Lung microvascular endothelial cell (primary cell): ENCODE results near the gene CDKN2A. TPM values are rescaled to one million over a fixed set of nuclear protein-coding genes. Genes with fewer than 3 reads are reported as not detected.
A peak's percentile ranks its signal among the peaks of the same experiment; 100 is the strongest.

Experiments used
- DNase-seq, 2 donors: peaks; one replicate each; pipeline versions ENCODE4 v3.0.0 to v3.0.0-alpha.2; 2010; ENCODE audit warnings: low read depth in 2 of 2
- total RNA-seq: library from RNA; depleted of rRNA; stranded (reverse); fragments of >200 nt; gene quantifications from 2 replicates; pipeline ENCODE4 v1.2.1, GENCODE V29; 2014

The CDKN2A gene
- 0.60 and 13.3 TPM in 2 replicates for total RNA-seq

GRCh38 chr9:21993893-21994555 lies at the start of gene CDKN2A:
CDKN2A (minus strand) TSS chr9:21994392.
- DNase-seq, result peak; percentile 55 to 60

GRCh38 chr9:22043928-22044327 lies 49.7 kb upstream of the CDKN2A start:
- DNase-seq, result no peak

GRCh38 chr9:22041775-22042174 lies 47.6 kb upstream of the CDKN2A start:
- DNase-seq, result no peak

GRCh38 chr9:22041344-22041743 lies 47.2 kb upstream of the CDKN2A start:
- DNase-seq, result no peak

GRCh38 chr9:22040760-22041159 lies 46.6 kb upstream of the CDKN2A start:
- peak in 1 of 2 donors; percentile 31 for DNase-seq

- DNase-seq, result no peak
Measured at GRCh38 chr9:22039258-22039657, 45.1 kb upstream of the CDKN2A start.

GRCh38 chr9:22037954-22038690 lies 43.9 kb upstream of the CDKN2A start:
- peak; percentile 63 to 70 for DNase-seq

- no peak for DNase-seq
Measured at GRCh38 chr9:22036866-22037626, 42.9 kb upstream of the CDKN2A start.

- no peak for DNase-seq
Measured at GRCh38 chr9:22035591-22036011, 41.4 kb upstream of the CDKN2A start.

- DNase-seq, result no peak
Measured at GRCh38 chr9:22033012-22033630, 38.9 kb upstream of the CDKN2A start.

- DNase-seq, result no peak
Measured at GRCh38 chr9:22031655-22032411, 37.6 kb upstream of the CDKN2A start.

- DNase-seq, result peak; percentile 82 to 87
Measured at GRCh38 chr9:22030101-22030598, 36.0 kb upstream of the CDKN2A start.

GRCh38 chr9:22029231-22029630 lies 35.0 kb upstream of the CDKN2A start:
- DNase-seq, result no peak

GRCh38 chr9:22028394-22028793 lies 34.2 kb upstream of the CDKN2A start:
- no peak for DNase-seq

- DNase-seq, result no peak
Measured at GRCh38 chr9:22026696-22027095, 32.5 kb upstream of the CDKN2A start.

- no peak for DNase-seq
Measured at GRCh38 chr9:22022396-22022795, 28.2 kb upstream of the CDKN2A start.

GRCh38 chr9:22010866-22011625 lies 16.9 kb upstream of the CDKN2A start:
- peak; percentile 60 to 62 for DNase-seq

GRCh38 chr9:22009506-22009867 lies 15.3 kb upstream of the CDKN2A start:
- DNase-seq, result no peak

- peak; percentile 97 for DNase-seq
Measured at GRCh38 chr9:22008717-22009505, 14.7 kb upstream of the CDKN2A start, which contains the start of gene CDKN2B. CDKN2B (minus strand) TSS chr9:22009305; CDS start chr9:22008953, 352 bp downstream.
